Kidney epithelial cell (primary cell): Measurements from ENCODE around the gene C1orf116. TPM values are rescaled to one million over a fixed set of nuclear protein-coding genes. Genes with fewer than 3 reads are reported as not detected.

ENCODE experiments used
- DNase-seq: peaks from one replicate; pipeline ENCODE4 v3.0.0-alpha.2; 2010; ENCODE audit warnings: low read depth
- H3K27me3 ChIP-seq: 2 replicates; pipeline ENCODE4 v1.6.0; 2011; ENCODE audit warnings: low read length; ENCODE audit not compliant: control insufficient read depth, insufficient read depth
- H3K36me3 ChIP-seq: 2 replicates; pipeline ENCODE4 v1.5.1; 2011; ENCODE audit warnings: low read length; ENCODE audit not compliant: control insufficient read depth, insufficient read depth
- H3K4me3 ChIP-seq: 2 replicates; pipeline ENCODE4 v1.5.1; 2011; ENCODE audit warnings: low read depth, mild to moderate bottlenecking, control low read depth, low read length
- total RNA-seq: library from RNA; depleted of rRNA; stranded (reverse); fragments of >200 nt; gene quantifications from 2 replicates; pipeline ENCODE4 v1.2.3, GENCODE V29; 2015
- TF ChIP-seq, protein P1 (sequence below): IDR thresholded peaks from 2 replicates; pipeline ENCODE4 v1.5.1; 2011; ENCODE audit warnings: mild to moderate bottlenecking, moderate library complexity, low read length, control low read depth, inconsistent platforms; ENCODE audit not compliant: insufficient read depth, poor library complexity, severe bottlenecking

Gene C1orf116
- total RNA-seq, 1 donor from 2014 or later: 34.1 TPM

DNA sequence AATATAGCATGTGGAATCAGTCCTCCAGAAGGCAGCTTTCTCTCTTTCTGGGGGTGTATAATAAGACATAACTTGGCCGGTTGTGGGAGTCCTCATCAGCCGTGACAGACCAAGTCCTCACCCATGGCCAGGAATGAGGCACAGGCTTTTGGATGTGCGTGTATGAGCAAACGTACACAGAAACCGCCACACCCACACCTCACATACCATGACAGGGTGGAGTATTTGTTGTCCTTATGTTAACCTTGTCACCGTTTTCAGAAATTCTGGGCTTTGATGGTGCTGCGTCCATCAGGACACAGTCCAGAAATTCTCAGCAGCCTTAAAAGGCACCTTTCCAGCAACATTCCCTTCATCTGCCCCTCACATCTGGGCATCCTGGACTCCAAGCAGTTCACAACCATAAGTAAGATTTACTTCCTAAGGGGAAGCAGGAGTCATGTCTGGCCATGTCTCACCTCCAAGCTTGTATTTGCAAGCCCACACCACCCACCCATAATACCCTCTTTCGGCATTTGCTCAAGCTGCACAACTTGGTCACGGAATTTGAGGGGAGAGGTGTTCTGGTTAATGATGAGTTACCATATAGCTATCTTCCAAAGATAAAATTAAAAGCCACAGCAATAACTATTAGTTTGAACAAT, 12.4 kb downstream of the C1orf116 start:
- Histone ChIP-seq H3K4me3 (no peak overlapping the region), H3K27me3 (no peaks in the 10 kb centered on the region), H3K36me3 (no peaks in the 10 kb centered on the region)
- TF ChIP-seq, protein P1, sequence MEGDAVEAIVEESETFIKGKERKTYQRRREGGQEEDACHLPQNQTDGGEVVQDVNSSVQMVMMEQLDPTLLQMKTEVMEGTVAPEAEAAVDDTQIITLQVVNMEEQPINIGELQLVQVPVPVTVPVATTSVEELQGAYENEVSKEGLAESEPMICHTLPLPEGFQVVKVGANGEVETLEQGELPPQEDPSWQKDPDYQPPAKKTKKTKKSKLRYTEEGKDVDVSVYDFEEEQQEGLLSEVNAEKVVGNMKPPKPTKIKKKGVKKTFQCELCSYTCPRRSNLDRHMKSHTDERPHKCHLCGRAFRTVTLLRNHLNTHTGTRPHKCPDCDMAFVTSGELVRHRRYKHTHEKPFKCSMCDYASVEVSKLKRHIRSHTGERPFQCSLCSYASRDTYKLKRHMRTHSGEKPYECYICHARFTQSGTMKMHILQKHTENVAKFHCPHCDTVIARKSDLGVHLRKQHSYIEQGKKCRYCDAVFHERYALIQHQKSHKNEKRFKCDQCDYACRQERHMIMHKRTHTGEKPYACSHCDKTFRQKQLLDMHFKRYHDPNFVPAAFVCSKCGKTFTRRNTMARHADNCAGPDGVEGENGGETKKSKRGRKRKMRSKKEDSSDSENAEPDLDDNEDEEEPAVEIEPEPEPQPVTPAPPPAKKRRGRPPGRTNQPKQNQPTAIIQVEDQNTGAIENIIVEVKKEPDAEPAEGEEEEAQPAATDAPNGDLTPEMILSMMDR: no peak
- no peak for DNase-seq

DNA sequence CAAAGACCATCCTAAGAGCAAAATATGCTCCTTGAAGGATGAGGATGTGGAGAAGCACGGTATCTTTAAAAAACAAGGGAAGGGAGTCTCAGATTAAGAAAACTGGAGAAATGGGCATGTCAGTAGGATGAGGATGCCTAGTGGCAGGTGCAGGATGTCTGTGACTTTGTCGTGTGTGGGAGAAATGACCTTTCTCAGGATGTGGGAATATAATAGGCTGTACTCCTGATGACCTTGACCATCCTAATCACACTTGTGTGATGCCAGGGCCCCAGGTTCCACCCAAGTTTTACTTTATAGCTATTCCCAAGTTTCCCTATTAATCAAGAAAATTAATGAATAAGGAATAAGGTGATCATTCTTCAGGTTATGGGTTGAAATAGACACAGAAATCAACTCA, 12.9 kb downstream of the C1orf116 start:
- Histone ChIP-seq H3K4me3 (no peak overlapping the region), H3K27me3 (no peaks in the 10 kb centered on the region), H3K36me3 (no peaks in the 10 kb centered on the region)
- no peak for DNase-seq
- TF ChIP-seq, protein P1: no peak

DNA sequence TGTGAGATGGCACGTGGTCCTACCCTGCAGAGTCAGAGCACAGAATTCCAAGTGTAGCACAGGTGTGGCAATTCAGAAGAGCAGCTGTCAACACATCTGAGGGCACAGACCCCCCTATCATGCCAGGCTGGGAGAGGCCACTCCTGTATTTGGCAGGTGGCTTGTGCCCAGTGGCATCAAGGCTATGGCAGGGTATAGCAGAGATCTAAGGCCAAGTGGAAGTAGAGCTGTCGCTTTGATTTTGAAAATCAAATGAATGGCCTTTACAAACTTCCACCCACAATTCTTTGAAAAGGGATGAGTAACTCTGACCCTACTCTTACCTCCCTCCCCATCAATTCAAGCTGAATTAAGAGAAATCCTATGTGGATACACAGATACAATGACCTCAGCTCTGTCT, 13.4 kb downstream of the C1orf116 start:
- Histone ChIP-seq H3K4me3 (no peak overlapping the region), H3K36me3 (no peaks in the 10 kb centered on the region), H3K27me3 (no peaks in the 10 kb centered on the region)
- TF ChIP-seq, protein P1: no peak
- no peak for DNase-seq

DNA sequence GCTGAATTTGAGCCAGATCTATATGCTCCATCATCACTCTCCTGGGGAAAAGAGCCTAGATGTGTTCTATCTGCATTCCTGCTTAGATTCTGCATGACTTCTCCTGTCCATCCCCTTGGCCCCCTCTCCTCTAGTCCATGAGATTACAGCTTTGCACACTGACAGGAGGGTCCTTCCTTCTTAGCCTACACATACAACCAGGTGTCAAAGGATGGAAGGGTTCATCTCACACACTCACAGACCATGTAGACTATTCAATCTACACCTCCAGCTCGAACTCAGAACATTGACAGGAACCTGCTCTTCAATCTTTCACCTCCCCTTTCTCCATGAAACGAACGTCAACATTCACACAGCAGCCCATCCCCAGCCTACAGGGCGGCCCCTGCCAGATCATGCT, 13.8 kb downstream of the C1orf116 start:
- Histone ChIP-seq H3K27me3 (no peaks in the 10 kb centered on the region), H3K36me3 (no peaks in the 10 kb centered on the region), H3K4me3 (no peak overlapping the region)
- DNase-seq: no peak
- TF ChIP-seq, protein P1: no peak

DNA sequence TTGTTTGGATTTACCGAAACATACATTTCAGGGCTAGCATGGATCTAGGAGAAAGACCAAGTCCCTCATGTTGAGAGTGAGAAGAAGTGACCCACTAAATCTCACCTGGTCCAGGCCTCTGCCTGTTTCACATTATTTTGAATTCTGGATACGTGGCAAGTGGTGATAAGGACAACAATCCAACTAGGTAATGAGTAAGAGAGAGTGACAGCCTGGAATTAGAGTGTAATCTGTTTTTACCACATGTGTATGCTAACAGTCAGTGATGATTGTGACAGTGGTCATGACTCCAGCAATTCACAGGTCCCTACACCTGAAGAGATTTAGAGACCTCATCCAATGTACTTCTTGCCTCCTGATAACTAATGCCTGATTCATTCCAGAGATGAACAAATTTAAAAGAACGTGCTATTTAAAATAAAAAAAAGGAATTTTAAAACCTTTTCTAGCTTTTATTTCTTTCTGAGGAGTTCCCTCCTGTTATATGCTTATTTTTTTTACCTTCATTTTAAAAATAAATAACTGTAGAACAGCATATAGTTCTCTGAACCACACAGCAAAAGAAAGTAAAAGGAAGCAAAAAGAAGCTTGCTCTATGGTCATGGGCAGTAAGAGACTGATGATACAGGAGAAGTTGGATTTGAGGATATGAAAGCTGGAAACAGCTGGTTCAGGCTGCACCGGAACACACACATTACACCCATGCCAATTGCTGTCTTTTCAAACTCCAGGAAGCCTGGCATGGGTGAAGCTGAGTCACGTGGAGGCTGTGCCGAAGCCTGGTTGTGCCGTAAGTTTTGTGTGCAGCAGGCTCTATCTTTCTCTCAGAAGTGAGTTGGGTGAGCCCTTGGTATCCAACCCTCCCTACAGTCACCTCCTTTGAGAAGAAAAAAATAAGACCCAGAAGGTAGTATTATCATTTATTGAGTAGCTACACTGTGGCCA, 14.7 kb downstream of the C1orf116 start:
- H3K4me3 ChIP-seq: no peak overlapping the region
- TF ChIP-seq, protein P1: no peak
- no peaks in the 10 kb centered on the region for H3K36me3 ChIP-seq
- H3K27me3 ChIP-seq: no peaks in the 10 kb centered on the region
- DNase-seq: no peak
